Aorta (tissue), 5 donors: Measurements from ENCODE around the gene UROD. TPM values are rescaled to one million over a fixed set of nuclear protein-coding genes. Genes with fewer than 3 reads are reported as not detected.
"Not testable (repeated sequence)": the region's sequence is repeated elsewhere in the genome, so short reads cannot be mapped to it uniquely, and the experiment has no call there.

Source experiments
- ATAC-seq: fragments of 200-7000 bp; cut with Tn5 transposase; one replicate; pipeline ENCODE4 v1.9.1; 2022; ENCODE audit warnings: moderate library complexity; ENCODE audit not compliant: low FRiP score
- DNase-seq, 2 donors: peaks; one replicate each; pipeline ENCODE4 v3.0.0-alpha.2; 2020
- H3K27ac ChIP-seq, 2 donors: one replicate each; pipeline ENCODE4 v1.5.1; 2013; ENCODE audit warnings: low read length in 2 of 2, mild to moderate bottlenecking in 2 of 2, moderate library complexity in 2 of 2, control low read depth in 1 of 2, inconsistent platforms in 1 of 2, low read depth in 1 of 2
- H3K27me3 ChIP-seq, 2 donors: one replicate each; pipeline ENCODE4 v1.6.1; 2013; ENCODE audit warnings: control low read depth in 1 of 2, low read length in 1 of 2, mild to moderate bottlenecking in 1 of 2, moderate library complexity in 1 of 2; ENCODE audit not compliant: insufficient read depth in 2 of 2, control insufficient read depth in 1 of 2
- H3K36me3 ChIP-seq, 2 donors: one replicate each; pipeline ENCODE4 v1.6.1; 2013; ENCODE audit warnings: control low read depth in 1 of 2, low read length in 1 of 2, mild to moderate bottlenecking in 1 of 2; ENCODE audit not compliant: insufficient read depth in 2 of 2, control insufficient read depth in 1 of 2
- H3K4me1 ChIP-seq, 2 donors: one replicate each; pipeline ENCODE4 v1.6.1; 2013; ENCODE audit warnings: low read length in 2 of 2, control low read depth in 1 of 2, mild to moderate bottlenecking in 1 of 2, moderate library complexity in 1 of 2; ENCODE audit not compliant: insufficient read depth in 2 of 2, control insufficient read depth in 1 of 2
- H3K4me3 ChIP-seq, 2 donors: one replicate each; pipeline ENCODE4 v1.5.1; 2013; ENCODE audit warnings: low read length in 2 of 2, control low read depth in 1 of 2, mild to moderate bottlenecking in 1 of 2
- H3K9me3 ChIP-seq: one replicate; pipeline ENCODE4 v1.6.1; 2013; ENCODE audit warnings: mild to moderate bottlenecking, low read length; ENCODE audit not compliant: control insufficient read depth
- WGBS, 2 donors: extraction: QIAGEN DNeasy Blood & Tissue Kit; methylation state at CpG; one replicate each; pipeline ENCODE4 v1.1.7; 2013; 5-methylcytosine and 5-hydroxymethylcytosine counted together
- intact Hi-C, 2 donors: fragments of 100-400 bp; cut with DNase I; formaldehyde crosslinking; loops; one replicate each; pipeline versions ENCODE4 v1.14.2 to v1.15.0; 2022
- polyA plus RNA-seq, 2 donors: library from polyadenylated mRNA; stranded (reverse); fragments of 200-250 nt; gene quantifications; one replicate each; pipeline ENCODE4 v1.2.3, GENCODE V29; 2013
- total RNA-seq, 2 donors: library from RNA; stranded (reverse); fragmentation: NEBNext Ultra II Directional; extraction: Animal tissue kit (Norgen Biotek cat#: 25700); gene quantifications; one replicate each; pipeline ENCODE4 v1.2.1, GENCODE V29; 2021
- donor health status: healthy with polysubstance abuse.
- donor health status: Bipolar disorder and iron deficiency.
- donor health status: DM: no; HTN: no; CAD: no.
- donor health status: DM: no; HTN: no; CAD: no.
- donor health status: DM: yes; HTN: yes; CAD: no.

Gene UROD
- total and polyA plus RNA-seq, 4 donors, result 54.6 to 128 (median 75.3) TPM

GRCh38 chr1:44988531-44989156 is 23.4 kb upstream of the UROD start:
- H3K9me3 ChIP-seq, result no peaks in the 10 kb centered on the region
- no peak for ATAC-seq
- WGBS, 2 donors, result 88 to 89% methylated on average over 24 of the region's 24 CpGs
- intact Hi-C loops, result no loop called here
- DNase-seq, result peak in 1 of 2 donors; percentile 59
- H3K4me3 ChIP-seq, result no peak overlapping the region
- no peaks in the 10 kb centered on the region for H3K27me3 ChIP-seq
- H3K36me3 ChIP-seq, result no peaks in the 10 kb centered on the region
- H3K4me1 ChIP-seq, result no peaks in the 10 kb centered on the region
- no peak overlapping the region for H3K27ac ChIP-seq

- no peaks in the 10 kb centered on the region for H3K27me3 ChIP-seq
- no peaks in the 10 kb centered on the region for H3K4me1 ChIP-seq
- H3K9me3 ChIP-seq, result no peaks in the 10 kb centered on the region
- 43 to 54% methylated on average over 7 of the region's 7 CpGs for WGBS, 2 donors
- H3K27ac ChIP-seq, result no peak overlapping the region
- H3K4me3 ChIP-seq, result no peak overlapping the region
- intact Hi-C loops, result loop anchor here in 1 of 2 donors (5.0 kb wide), 1 partner anchor 262 kb away; the partner anchor contains the start of gene RNU5D-1
- ATAC-seq (no peak), DNase-seq (no peak)
- no peaks in the 10 kb centered on the region for H3K36me3 ChIP-seq
These were observed 17.6 kb upstream of the UROD start for GRCh38 chr1:44994309-44994898.

- H3K4me3 ChIP-seq, result no peak overlapping the region
- H3K27ac ChIP-seq, result no peak overlapping the region
- H3K36me3 ChIP-seq, result no peaks in the 10 kb centered on the region
- 91 to 92% methylated on average over 7 of the region's 7 CpGs for WGBS, 2 donors
- no peaks in the 10 kb centered on the region for H3K4me1 ChIP-seq
- H3K27me3 ChIP-seq, result no peaks in the 10 kb centered on the region
- H3K9me3 ChIP-seq, result no peaks in the 10 kb centered on the region
- intact Hi-C loops, result no loop called here
- ATAC-seq (no peak), DNase-seq (no peak)
These were observed 16.4 kb upstream of the UROD start for GRCh38 chr1:44995467-44996238.

- intact Hi-C loops, result no loop called here
- ATAC-seq, result no peak
- 79 to 83% methylated on average over 3 of the region's 3 CpGs for WGBS, 2 donors
These were observed 12.8 kb upstream of the UROD start for GRCh38 chr1:44999232-44999631.

GRCh38 chr1:45001011-45001481 is 11.0 kb upstream of the UROD start:
- 62 to 64% methylated on average over 7 of the region's 7 CpGs for WGBS, 2 donors
- H3K36me3 ChIP-seq, result peaks cover 0 to 13% of the 10 kb centered on the region in 2 donors
- H3K27ac ChIP-seq, result no peak overlapping the region
- H3K27me3 ChIP-seq, result no peaks in the 10 kb centered on the region
- DNase-seq, result peak; percentile 56 to 64
- intact Hi-C loops, result no loop called here
- no peaks in the 10 kb centered on the region for H3K9me3 ChIP-seq
- no peaks in the 10 kb centered on the region for H3K4me1 ChIP-seq
- no peak for ATAC-seq
- H3K4me3 ChIP-seq, result no peak overlapping the region

More at GRCh38 chr1:44999232-44999631, 12.8 kb upstream of the UROD start:
- Histone ChIP-seq H3K4me3 (no peak overlapping the region), H3K27ac (no peak overlapping the region), H3K36me3 (peaks cover 0 to 5% of the 10 kb centered on the region in 2 donors), H3K9me3 (no peaks in the 10 kb centered on the region), H3K4me1 (no peaks in the 10 kb centered on the region), H3K27me3 (no peaks in the 10 kb centered on the region)
- no peak for DNase-seq

GRCh38 chr1:45001576-45001975 is 10.5 kb upstream of the UROD start:
- intact Hi-C loops, ATAC-seq, H3K27me3 ChIP-seq, H3K27ac ChIP-seq, H3K4me3 ChIP-seq, H3K4me1 ChIP-seq, H3K9me3 ChIP-seq, DNase-seq: not testable (repeated sequence)
- 80 to 84% methylated on average over 8 of the region's 8 CpGs for WGBS, 2 donors
- peaks cover 0 to 13% of the 10 kb centered on the region in 2 donors for H3K36me3 ChIP-seq

- ATAC-seq, result no peak
- Histone ChIP-seq H3K4me3 (no peak overlapping the region), H3K9me3 (no peaks in the 10 kb centered on the region), H3K27ac (no peak overlapping the region), H3K27me3 (no peaks in the 10 kb centered on the region), H3K4me1 (no peaks in the 10 kb centered on the region), H3K36me3 (peaks cover 0 to 21% of the 10 kb centered on the region in 2 donors)
- WGBS, 2 donors, result 90 to 93% methylated on average over 17 of the region's 17 CpGs
- intact Hi-C loops, result no loop called here
- DNase-seq, result no peak
These were observed 9.1 kb upstream of the UROD start for GRCh38 chr1:45002650-45003645.

GRCh38 chr1:45003741-45004140 is 8.3 kb upstream of the UROD start:
- H3K4me1 ChIP-seq, result no peaks in the 10 kb centered on the region
- H3K27ac ChIP-seq, result no peak overlapping the region
- DNase-seq, result no peak
- no peak overlapping the region for H3K4me3 ChIP-seq
- no peaks in the 10 kb centered on the region for H3K9me3 ChIP-seq
- WGBS, 2 donors, result 89 to 90% methylated on average over 14 of the region's 14 CpGs
- no peak for ATAC-seq
- intact Hi-C loops, result no loop called here
- H3K36me3 ChIP-seq, result peaks cover 0 to 21% of the 10 kb centered on the region in 2 donors
- H3K27me3 ChIP-seq, result no peaks in the 10 kb centered on the region
